ENCODE data around the gene MYB. TPM values are rescaled to one million over a fixed set of nuclear protein-coding genes. Genes with fewer than 3 reads are reported as not detected.

Gene MYB
- total RNA-seq, 1 experiment from 2014 or later, result 8.3 TPM

- POLR2A ChIA-PET (ENCODE audit: low non-redundant PET), result no interaction called here
- Histone ChIP-seq H3K27ac (ENCODE audit: low read depth, low read length, poor library complexity, severe bottlenecking) (no peak overlapping the region), H3K27me3 (replicated peaks; ENCODE audit: insufficient read depth, low read depth, low read length, poor library complexity) (no peaks in the 10 kb centered on the region), H3K9me3 (ENCODE audit: low read depth, low read length, poor library complexity, severe bottlenecking) (no peaks in the 10 kb centered on the region), H3K4me3 (ENCODE audit: low read depth, low read length, poor library complexity, severe bottlenecking) (no peak overlapping the region), H3K36me3 (ENCODE audit: insufficient read depth, low read length, poor library complexity, severe bottlenecking) (no peaks in the 10 kb centered on the region), H3K4me1 (ENCODE audit: insufficient read depth, low read length, poor library complexity, severe bottlenecking) (peaks cover 15% of the 10 kb centered on the region)
- BruUV-seq (replicated peaks), result no TSS peak
- CTCF ChIA-PET, result no interaction called here
- TF ChIP-seq CTCF (conservative IDR thresholded peaks at IDR 0.05; ENCODE audit: low read depth, low read length), result no peak
- no peak for TF ChIP-seq EZH2 (IDR thresholded peaks at IDR 0.05; ENCODE audit: borderline replicate concordance, low read depth, low read length, poor library complexity, severe bottlenecking)
- no peak for DNase-seq (ENCODE audit: low spot score)
- intact Hi-C loops (cut with micrococcal nuclease; ENCODE audit: unreplicated experiment), result no loop called here
Measured at GRCh38 chr6:135225911-135226310, 44.8 kb downstream of the MYB start.

- Histone ChIP-seq H3K4me1 (ENCODE audit: insufficient read depth, low read length, poor library complexity, severe bottlenecking) (peaks cover 15% of the 10 kb centered on the region), H3K4me3 (ENCODE audit: low read depth, low read length, poor library complexity, severe bottlenecking) (no peak overlapping the region), H3K27me3 (replicated peaks; ENCODE audit: insufficient read depth, low read depth, low read length, poor library complexity) (no peaks in the 10 kb centered on the region), H3K27ac (ENCODE audit: low read depth, low read length, poor library complexity, severe bottlenecking) (no peak overlapping the region), H3K36me3 (ENCODE audit: insufficient read depth, low read length, poor library complexity, severe bottlenecking) (no peaks in the 10 kb centered on the region), H3K9me3 (ENCODE audit: low read depth, low read length, poor library complexity, severe bottlenecking) (no peaks in the 10 kb centered on the region)
- POLR2A ChIA-PET (ENCODE audit: low non-redundant PET), result no interaction called here
- DNase-seq (ENCODE audit: low spot score), result no peak
- no TSS peak for BruUV-seq (replicated peaks)
- CTCF ChIA-PET, result no interaction called here
- TF ChIP-seq EZH2 (IDR thresholded peaks at IDR 0.05; ENCODE audit: borderline replicate concordance, low read depth, low read length, poor library complexity, severe bottlenecking), result no peak
- TF ChIP-seq CTCF (conservative IDR thresholded peaks at IDR 0.05; ENCODE audit: low read depth, low read length), result no peak
- intact Hi-C loops (cut with micrococcal nuclease; ENCODE audit: unreplicated experiment), result no loop called here
Measured at GRCh38 chr6:135226537-135226936, 45.4 kb downstream of the MYB start.

- no peak for DNase-seq (ENCODE audit: low spot score)
- intact Hi-C loops (cut with micrococcal nuclease; ENCODE audit: unreplicated experiment), result no loop called here
- Histone ChIP-seq H3K36me3 (ENCODE audit: insufficient read depth, low read length, poor library complexity, severe bottlenecking) (no peaks in the 10 kb centered on the region), H3K4me3 (ENCODE audit: low read depth, low read length, poor library complexity, severe bottlenecking) (no peak overlapping the region), H3K9me3 (ENCODE audit: low read depth, low read length, poor library complexity, severe bottlenecking) (no peaks in the 10 kb centered on the region), H3K27me3 (replicated peaks; ENCODE audit: insufficient read depth, low read depth, low read length, poor library complexity) (no peaks in the 10 kb centered on the region), H3K27ac (ENCODE audit: low read depth, low read length, poor library complexity, severe bottlenecking) (no peak overlapping the region), H3K4me1 (ENCODE audit: insufficient read depth, low read length, poor library complexity, severe bottlenecking) (peaks cover 15% of the 10 kb centered on the region)
- no TSS peak for BruUV-seq (replicated peaks)
- TF ChIP-seq CTCF (conservative IDR thresholded peaks at IDR 0.05; ENCODE audit: low read depth, low read length), result no peak
- TF ChIP-seq EZH2 (IDR thresholded peaks at IDR 0.05; ENCODE audit: borderline replicate concordance, low read depth, low read length, poor library complexity, severe bottlenecking), result no peak
- CTCF ChIA-PET, result no interaction called here
- POLR2A ChIA-PET (ENCODE audit: low non-redundant PET), result interaction anchor here (0.6 to 0.7 kb wide), 2 partner anchors 8 to 62 kb away, joined by 3 to 7 read pairs; no protein-coding TSS in a partner anchor
Measured at GRCh38 chr6:135227349-135227748, 46.2 kb downstream of the MYB start.
